GM12874 (cell line): Measurements from ENCODE around the gene NLK.

Source experiments
- CTCF ChIP-seq: IDR thresholded peaks from 2 replicates; pipeline ENCODE4 v1.5.1; 2011; ENCODE audit warnings: low read depth, mild to moderate bottlenecking, control low read depth, low read length, moderate library complexity; ENCODE audit not compliant: insufficient read depth

NLK gene

GRCh38 chr17:28078341-28079229 is 36.1 kb downstream of the NLK start:
- TF ChIP-seq CTCF, result no peak

- no peak for TF ChIP-seq CTCF
Measured at GRCh38 chr17:28081467-28081866, 39.0 kb downstream of the NLK start.

- TF ChIP-seq CTCF, result no peak
Measured at GRCh38 chr17:28085766-28086165, 43.3 kb downstream of the NLK start.

GRCh38 chr17:28086519-28086918 is 44.0 kb downstream of the NLK start:
- no peak for TF ChIP-seq CTCF

- no peak for TF ChIP-seq CTCF
Measured at GRCh38 chr17:28087743-28088142, 45.3 kb downstream of the NLK start.

GRCh38 chr17:28090551-28090950 is 48.1 kb downstream of the NLK start:
- TF ChIP-seq CTCF, result no peak

GRCh38 chr17:28092088-28092487 is 49.6 kb downstream of the NLK start:
- TF ChIP-seq CTCF, result no peak
